ACC112 (cell line): ENCODE measurements around the gene FRK.
"Not testable (repeated sequence)": the region's sequence is repeated elsewhere in the genome, so short reads cannot be mapped to it uniquely, and the experiment has no call there.

Source experiments
- H2AFZ ChIP-seq: fragments of 200-600 bp; sonication (generic); one replicate; pipeline ENCODE4 v1.6.0; 2017; ENCODE audit warnings: antibody characterized with exemption, low read length; ENCODE audit not compliant: unreplicated experiment
- H3K27ac ChIP-seq: fragments of 200-600 bp; sonication (generic); 2 replicates; pipeline ENCODE4 v1.5.1; 2014; ENCODE audit warnings: low read depth, mild to moderate bottlenecking, antibody characterized with exemption, low read length, moderate library complexity
- H3K27me3 ChIP-seq: fragments of 200-600 bp; sonication (generic); 2 replicates; pipeline ENCODE4 v1.6.1; 2014; ENCODE audit warnings: mild to moderate bottlenecking, antibody characterized with exemption, low read length, moderate library complexity, mixed read lengths; ENCODE audit not compliant: insufficient read depth
- H3K36me3 ChIP-seq: fragments of 200-600 bp; sonication (generic); 2 replicates; pipeline ENCODE4 v1.6.1; 2016; ENCODE audit warnings: mild to moderate bottlenecking, antibody characterized with exemption, low read length, moderate library complexity, mixed read lengths; ENCODE audit not compliant: insufficient read depth
- H3K4me1 ChIP-seq: fragments of 200-600 bp; sonication (generic); one replicate; pipeline ENCODE4 v1.6.1; 2016; ENCODE audit warnings: low read length, mixed read lengths; ENCODE audit not compliant: insufficient read depth, unreplicated experiment, control insufficient read depth
- H3K4me3 ChIP-seq: fragments of 200-600 bp; sonication (generic); 2 replicates; pipeline ENCODE4 v1.5.1; 2014; ENCODE audit warnings: mild to moderate bottlenecking, low read depth, low read length
- H3K79me2 ChIP-seq: fragments of 200-600 bp; sonication (generic); one replicate; pipeline ENCODE4 v1.6.0; 2016; ENCODE audit warnings: low read length; ENCODE audit not compliant: control insufficient read depth, unreplicated experiment, insufficient read depth

Gene FRK

GRCh38 chr6:115977220-115977619 is 83.5 kb downstream of the FRK start:
- Histone ChIP-seq H3K27me3 (peaks cover 12% of the 10 kb centered on the region), H3K36me3 (no peaks in the 10 kb centered on the region), H3K79me2 (no peaks in the 10 kb centered on the region), H3K4me1 (no peaks in the 10 kb centered on the region), H3K27ac (no peak overlapping the region), H2AFZ (no peak overlapping the region), H3K4me3 (no peak overlapping the region)

GRCh38 chr6:115976321-115976870 is 84.3 kb downstream of the FRK start:
- H3K27ac ChIP-seq, result no peak overlapping the region
- H2AFZ ChIP-seq, result no peak overlapping the region
- H3K4me3 ChIP-seq, result no peak overlapping the region
- H3K36me3 ChIP-seq, result no peaks in the 10 kb centered on the region
- no peaks in the 10 kb centered on the region for H3K4me1 ChIP-seq
- no peaks in the 10 kb centered on the region for H3K79me2 ChIP-seq
- peaks cover 12% of the 10 kb centered on the region for H3K27me3 ChIP-seq

DNA sequence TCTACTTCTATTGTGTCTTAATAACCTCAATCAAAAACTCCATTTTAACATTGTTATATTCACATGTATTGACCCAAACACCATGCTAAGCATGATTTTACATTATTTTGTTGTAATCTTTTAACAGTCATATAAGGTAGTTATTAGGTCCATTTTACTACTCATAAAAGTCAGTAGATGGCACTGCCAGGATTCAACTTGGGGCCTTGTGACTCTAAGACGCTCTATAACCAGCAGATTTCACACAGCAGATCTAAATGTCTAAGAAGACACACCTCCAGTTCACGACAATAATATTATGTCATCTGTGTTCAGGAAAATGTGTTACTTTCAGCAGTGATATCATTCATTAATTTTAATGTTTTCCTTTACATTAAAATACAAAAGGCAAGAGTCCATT is 88.0 kb downstream of the FRK start:
- Histone ChIP-seq H3K4me1 (no peaks in the 10 kb centered on the region), H3K27ac (no peak overlapping the region), H3K36me3 (no peaks in the 10 kb centered on the region), H3K27me3 (peaks cover 7% of the 10 kb centered on the region), H3K4me3 (no peak overlapping the region), H2AFZ (no peak overlapping the region), H3K79me2 (no peaks in the 10 kb centered on the region)

- Histone ChIP-seq H3K27ac (no peak overlapping the region), H3K4me3 (no peak overlapping the region), H3K36me3 (no peaks in the 10 kb centered on the region), H3K4me1 (no peaks in the 10 kb centered on the region), H3K79me2 (no peaks in the 10 kb centered on the region), H2AFZ (no peak overlapping the region), H3K27me3 (no peaks in the 10 kb centered on the region)
Observed at GRCh38 chr6:115971785-115972184, 88.9 kb downstream of the FRK start.

- Histone ChIP-seq H3K36me3 (no peaks in the 10 kb centered on the region), H3K79me2 (no peaks in the 10 kb centered on the region), H2AFZ (no peak overlapping the region), H3K27ac (no peak overlapping the region), H3K27me3 (no peaks in the 10 kb centered on the region), H3K4me3 (no peak overlapping the region), H3K4me1 (no peaks in the 10 kb centered on the region)
Observed at GRCh38 chr6:115969930-115970273, 90.8 kb downstream of the FRK start.

DNA sequence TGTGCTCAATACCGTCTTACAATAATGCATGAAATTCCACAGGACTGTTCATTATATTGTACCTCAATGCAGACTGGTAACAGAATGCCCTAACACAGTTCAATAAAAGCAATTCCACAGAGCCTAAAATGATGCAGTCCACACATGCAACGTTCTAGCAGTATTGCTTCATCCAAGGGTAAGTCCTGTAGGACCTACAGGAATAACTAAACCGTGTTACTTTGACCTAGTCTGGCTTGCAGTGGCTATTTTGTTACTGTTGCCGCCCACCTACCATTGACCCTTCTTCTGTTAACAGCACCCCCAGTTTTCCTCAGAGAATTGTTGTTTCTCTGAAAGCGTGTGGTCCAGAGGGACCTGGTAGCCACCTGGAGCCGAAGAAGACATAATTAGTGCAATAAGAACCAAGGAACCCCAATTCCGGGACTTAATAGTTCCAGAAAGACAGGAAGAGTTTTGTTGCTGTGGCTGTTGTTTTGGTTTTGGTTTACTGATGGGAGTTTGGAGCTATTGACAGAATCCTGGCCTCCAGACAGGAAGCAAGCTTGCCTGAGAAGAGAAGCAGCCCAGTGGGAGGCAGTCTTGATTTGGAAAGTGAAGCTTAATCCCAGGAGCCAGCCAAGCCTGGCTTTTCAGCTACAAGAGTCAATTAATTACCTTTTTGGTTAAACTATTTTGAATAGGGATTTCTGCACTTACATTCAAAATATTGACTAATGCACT is 91.3 kb downstream of the FRK start:
- H2AFZ ChIP-seq, result peak overlapping the region; percentile 26
- no peaks in the 10 kb centered on the region for H3K79me2 ChIP-seq
- no peak overlapping the region for H3K4me3 ChIP-seq
- no peaks in the 10 kb centered on the region for H3K36me3 ChIP-seq
- no peak overlapping the region for H3K27ac ChIP-seq
- no peaks in the 10 kb centered on the region for H3K4me1 ChIP-seq
- no peaks in the 10 kb centered on the region for H3K27me3 ChIP-seq

GRCh38 chr6:115960286-115960685 is 100.4 kb downstream of the FRK start:
- H3K27ac ChIP-seq, H2AFZ ChIP-seq, H3K4me1 ChIP-seq, H3K36me3 ChIP-seq, H3K27me3 ChIP-seq, H3K79me2 ChIP-seq, H3K4me3 ChIP-seq: not testable (repeated sequence)

DNA sequence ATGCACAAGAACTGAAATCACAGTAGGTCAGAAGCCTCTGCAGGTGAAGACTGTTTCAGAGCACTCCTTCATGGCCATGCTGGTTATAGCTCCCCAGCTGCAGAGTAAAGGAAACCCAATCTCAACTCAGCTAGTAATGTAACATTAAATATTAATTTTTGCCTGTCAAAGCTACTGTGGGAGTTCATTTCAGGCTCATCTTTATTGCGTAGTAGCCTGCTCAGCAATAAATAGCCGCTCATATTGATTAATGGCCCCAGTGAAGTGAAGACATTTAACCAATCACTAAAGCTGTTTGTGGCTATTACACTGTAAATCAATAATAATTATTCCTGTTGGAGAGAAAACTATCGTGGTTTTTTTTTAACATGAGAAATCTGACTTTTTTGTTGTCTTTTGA is 101.7 kb downstream of the FRK start:
- H3K27ac ChIP-seq, result no peak overlapping the region
- no peak overlapping the region for H2AFZ ChIP-seq
- no peaks in the 10 kb centered on the region for H3K4me1 ChIP-seq
- no peaks in the 10 kb centered on the region for H3K79me2 ChIP-seq
- no peak overlapping the region for H3K4me3 ChIP-seq
- H3K27me3 ChIP-seq, result no peaks in the 10 kb centered on the region
- H3K36me3 ChIP-seq, result no peaks in the 10 kb centered on the region

DNA sequence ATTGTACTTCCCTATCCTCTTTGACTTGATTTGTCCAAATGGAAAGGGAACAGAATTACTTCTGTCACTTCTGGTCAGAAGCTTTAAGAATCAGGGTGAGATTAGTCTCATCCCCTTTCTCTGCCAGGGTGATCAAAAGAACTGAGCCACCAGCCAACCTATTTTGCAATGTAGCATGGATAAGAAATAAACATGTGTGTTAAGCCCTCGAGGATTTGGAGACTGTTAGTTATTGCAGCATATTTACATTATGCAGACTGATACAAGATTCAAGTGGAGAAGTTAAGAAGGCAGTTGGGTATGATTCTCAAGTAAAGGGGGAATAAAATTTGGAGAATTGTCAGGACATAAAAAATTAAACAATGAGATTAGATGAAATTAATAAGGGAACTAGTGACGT is 106.0 kb downstream of the FRK start:
- Histone ChIP-seq H3K27ac (no peak overlapping the region), H3K27me3 (no peaks in the 10 kb centered on the region), H3K36me3 (no peaks in the 10 kb centered on the region), H2AFZ (no peak overlapping the region), H3K4me3 (no peak overlapping the region), H3K79me2 (no peaks in the 10 kb centered on the region), H3K4me1 (no peaks in the 10 kb centered on the region)

- H3K4me3 ChIP-seq, result no peak overlapping the region
Observed at GRCh38 chr6:115948751-115949150, 111.9 kb downstream of the FRK start.

GRCh38 chr6:115947966-115948541 is 112.6 kb downstream of the FRK start:
- H3K4me1 ChIP-seq, result no peaks in the 10 kb centered on the region
- H3K27ac ChIP-seq, result no peak overlapping the region
- H3K27me3 ChIP-seq, result no peaks in the 10 kb centered on the region
- no peaks in the 10 kb centered on the region for H3K79me2 ChIP-seq
- no peak overlapping the region for H2AFZ ChIP-seq
- no peak overlapping the region for H3K4me3 ChIP-seq
- H3K36me3 ChIP-seq, result no peaks in the 10 kb centered on the region

More at GRCh38 chr6:115948751-115949150, 111.9 kb downstream of the FRK start:
- no peaks in the 10 kb centered on the region for H3K36me3 ChIP-seq
- no peaks in the 10 kb centered on the region for H3K79me2 ChIP-seq
- H3K27me3 ChIP-seq, result no peaks in the 10 kb centered on the region
- H2AFZ ChIP-seq, result no peak overlapping the region
- no peak overlapping the region for H3K27ac ChIP-seq
- H3K4me1 ChIP-seq, result no peaks in the 10 kb centered on the region
